Thoracic aorta endothelial cell (primary cell): Measurements from ENCODE around the gene RNASE11. TPM values are rescaled to one million over a fixed set of nuclear protein-coding genes. Genes with fewer than 3 reads are reported as not detected.

Experiments used
- total RNA-seq: library from RNA; depleted of rRNA; stranded (reverse); fragments of >200 nt; gene quantifications from 2 replicates; pipeline ENCODE4 v1.2.3, GENCODE V29; 2012

The RNASE11 gene
- not detected in 2 replicates for total RNA-seq

GRCh38 chr14:20587489-20588154, at the start of gene RNASE11:
TSS of gene RNASE11 (minus strand) at chr14:20588001.

GRCh38 chr14:20591235-20591634, 3.4 kb upstream of the RNASE11 start, which contains the start of gene RNASE12:
TSS of gene RNASE12 (minus strand) at chr14:20591376. CDS start at chr14:20590723, 653 bp downstream.

GRCh38 chr14:20560961-20561360, 26.8 kb downstream of the RNASE11 start, which contains the start of gene RNASE9:
TSS of gene RNASE9 (minus strand) at chr14:20561047.

Other genes starting within 250 kb of the RNASE11 start
- gene PARP2, start 244.4 kb downstream of the RNASE11 start, total RNA-seq: 21.3 and 22.3 TPM in 2 replicates
- gene TEP1, start 174.5 kb downstream of the RNASE11 start, total RNA-seq: 26.5 and 34.8 TPM in 2 replicates
- gene KLHL33, start 151.8 kb downstream of the RNASE11 start, total RNA-seq: not detected in 2 replicates
- 39.1 and 46.2 TPM in 2 replicates for gene OSGEP, start 133.2 kb downstream of the RNASE11 start, total RNA-seq
- gene APEX1, start 132.8 kb downstream of the RNASE11 start, total RNA-seq: 83.8 and 85.9 TPM in 2 replicates
- 17.2 and 18.4 TPM in 2 replicates for gene PIP4P1, start 126.6 kb downstream of the RNASE11 start, total RNA-seq
- gene PNP, start 118.6 kb downstream of the RNASE11 start, total RNA-seq: 298 and 424 TPM in 2 replicates
- gene RNASE10, start 82.5 kb downstream of the RNASE11 start, total RNA-seq: not detected in 2 replicates
- not detected in 2 replicates for gene RNASE9, start 27.0 kb downstream of the RNASE11 start, total RNA-seq
- not detected in 2 replicates for gene RNASE12, start 3.4 kb upstream of the RNASE11 start, total RNA-seq
- not detected in 2 replicates for gene OR6S1, start 53.7 kb upstream of the RNASE11 start, total RNA-seq
- gene RNASE4, start 96.6 kb upstream of the RNASE11 start, total RNA-seq: 7.4 and 7.5 TPM in 2 replicates
- gene ANG, start 100.8 kb upstream of the RNASE11 start, total RNA-seq: 4.3 and 4.7 TPM in 2 replicates
- gene EDDM3A, start 157.9 kb upstream of the RNASE11 start, total RNA-seq: not detected in 2 replicates
- not detected in 2 replicates for gene EDDM3B, start 180.4 kb upstream of the RNASE11 start, total RNA-seq
- 0.13 TPM in 1 of 2 replicates, not detected in the other for gene RNASE6, start 193.3 kb upstream of the RNASE11 start, total RNA-seq
- 38.3 and 105 TPM in 2 replicates for gene RNASE1, start 214.8 kb upstream of the RNASE11 start, total RNA-seq